SK-N-SH treated with all-trans-retinoic acid at 6 μM for 48 hours (cell line): ENCODE data around the gene TMEM167A.
A peak's percentile ranks its signal among the peaks of the same experiment; 100 is the strongest.

Experiments used
- ATAC-seq: fragments of 200-7000 bp; cut with Tn5 transposase; 3 replicates; pipeline ENCODE4 v1.9.1; 2020; ENCODE audit warnings: mild to moderate bottlenecking, moderate library complexity
- BACH2 ChIP-seq: fragments of 250-450 bp; sonication (Bioruptor Pico); IDR thresholded peaks from 2 replicates; pipeline ENCODE4 v1.9.0; 2021; ENCODE audit warnings: mild to moderate bottlenecking, borderline replicate concordance
- CSDC2 ChIP-seq: fragments of 250-450 bp; sonication (Bioruptor Pico); IDR thresholded peaks from 2 replicates; pipeline ENCODE4 v1.5.0; 2020; ENCODE audit warnings: mild to moderate bottlenecking, moderate library complexity
- ESRRG ChIP-seq: fragments of 250-450 bp; sonication (Bioruptor Pico); IDR thresholded peaks from 2 replicates; pipeline ENCODE4 v1.6.1; 2021; ENCODE audit warnings: mild to moderate bottlenecking
- GLIS3 ChIP-seq: fragments of 250-450 bp; sonication (Bioruptor Pico); IDR thresholded peaks from 2 replicates; pipeline ENCODE4 v1.5.0; 2020; ENCODE audit warnings: mild to moderate bottlenecking, moderate library complexity
- ISL1 ChIP-seq: fragments of 250-450 bp; sonication (Bioruptor Pico); IDR thresholded peaks from 2 replicates; pipeline ENCODE4 v2.1.2; 2022; ENCODE audit warnings: mild to moderate bottlenecking, moderate library complexity
- OSR1 ChIP-seq: fragments of 250-450 bp; sonication (Bioruptor Pico); IDR thresholded peaks from 2 replicates; pipeline ENCODE4 v1.8.0; 2022; ENCODE audit warnings: moderate library complexity, mild to moderate bottlenecking, inconsistent platforms
- PPARA ChIP-seq: fragments of 250-450 bp; sonication (Bioruptor Pico); IDR thresholded peaks from 2 replicates; pipeline ENCODE4 v1.5.0; 2020; ENCODE audit warnings: mild to moderate bottlenecking, borderline replicate concordance
- RARB ChIP-seq: fragments of 250-450 bp; sonication (Bioruptor Pico); IDR thresholded peaks from 2 replicates; pipeline ENCODE4 v1.8.0; 2021; ENCODE audit warnings: mild to moderate bottlenecking, moderate library complexity
- SNAI2 ChIP-seq: fragments of 250-450 bp; sonication (Bioruptor Pico); IDR thresholded peaks from 2 replicates; pipeline ENCODE4 v1.5.0; 2020; ENCODE audit warnings: mild to moderate bottlenecking, moderate library complexity
- TCF4 ChIP-seq: fragments of 250-450 bp; sonication (Bioruptor Pico); IDR thresholded peaks from 2 replicates; pipeline ENCODE4 v1.8.0; 2021; ENCODE audit warnings: mild to moderate bottlenecking, moderate library complexity, borderline replicate concordance
- TOX ChIP-seq: fragments of 250-450 bp; sonication (Bioruptor Pico); IDR thresholded peaks from 2 replicates; pipeline ENCODE4 v1.8.0; 2021; ENCODE audit warnings: mild to moderate bottlenecking, moderate library complexity, borderline replicate concordance
- ZC3H10 ChIP-seq: fragments of 250-450 bp; sonication (Bioruptor Pico); IDR thresholded peaks from 2 replicates; pipeline ENCODE4 v1.5.1; 2021; ENCODE audit warnings: mild to moderate bottlenecking, moderate library complexity
- ZFP3 ChIP-seq: fragments of 250-450 bp; sonication (Bioruptor Pico); IDR thresholded peaks from 2 replicates; pipeline ENCODE4 v1.5.0; 2020; ENCODE audit warnings: mild to moderate bottlenecking, moderate library complexity
- ZFP30 ChIP-seq: fragments of 450-650 bp; formaldehyde crosslinking; IDR thresholded peaks from 2 replicates; pipeline ENCODE4 v1.5.0; 2022; ENCODE audit warnings: mild to moderate bottlenecking, moderate library complexity
- ZNF565 ChIP-seq: fragments of 450-650 bp; formaldehyde crosslinking; conservative IDR thresholded peaks from 2 replicates; pipeline ENCODE4 v1.5.0; 2020; ENCODE audit warnings: low read depth, mild to moderate bottlenecking, moderate library complexity
- ZNF70 ChIP-seq: fragments of 450-650 bp; formaldehyde crosslinking; IDR thresholded peaks from 2 replicates; pipeline ENCODE4 v1.5.0; 2020; ENCODE audit warnings: mild to moderate bottlenecking, moderate library complexity
- ZNF8 ChIP-seq: fragments of 450-650 bp; formaldehyde crosslinking; IDR thresholded peaks from 2 replicates; pipeline ENCODE4 v1.5.0; 2020; ENCODE audit warnings: mild to moderate bottlenecking, moderate library complexity
- TF ChIP-seq, protein P1 (sequence below): fragments of 250-450 bp; sonication (Bioruptor Pico); IDR thresholded peaks from 2 replicates; pipeline ENCODE4 v1.5.1; 2021; ENCODE audit warnings: mild to moderate bottlenecking, moderate library complexity
- TF ChIP-seq, protein P2 (sequence below): fragments of 250-450 bp; sonication (Bioruptor Pico); IDR thresholded peaks from 2 replicates; pipeline ENCODE4 v1.8.0; 2021; ENCODE audit warnings: low read depth, mild to moderate bottlenecking, moderate library complexity, borderline replicate concordance
- TF ChIP-seq, protein P3 (sequence below): fragments of 250-450 bp; sonication (Bioruptor Pico); IDR thresholded peaks from 2 replicates; pipeline ENCODE4 v1.5.1; 2020; ENCODE audit warnings: low read depth, mild to moderate bottlenecking, moderate library complexity
- TF ChIP-seq, protein P4 (sequence below): fragments of 250-450 bp; sonication (Bioruptor Pico); IDR thresholded peaks from 2 replicates; pipeline ENCODE4 v1.5.0; 2020; ENCODE audit warnings: mild to moderate bottlenecking, moderate library complexity
- TF ChIP-seq, protein P5 (sequence below): fragments of 250-450 bp; sonication (Bioruptor Pico); IDR thresholded peaks from 2 replicates; pipeline ENCODE4 v1.8.0; 2020; ENCODE audit warnings: mild to moderate bottlenecking, moderate library complexity, borderline replicate concordance

TMEM167A gene

DNA sequence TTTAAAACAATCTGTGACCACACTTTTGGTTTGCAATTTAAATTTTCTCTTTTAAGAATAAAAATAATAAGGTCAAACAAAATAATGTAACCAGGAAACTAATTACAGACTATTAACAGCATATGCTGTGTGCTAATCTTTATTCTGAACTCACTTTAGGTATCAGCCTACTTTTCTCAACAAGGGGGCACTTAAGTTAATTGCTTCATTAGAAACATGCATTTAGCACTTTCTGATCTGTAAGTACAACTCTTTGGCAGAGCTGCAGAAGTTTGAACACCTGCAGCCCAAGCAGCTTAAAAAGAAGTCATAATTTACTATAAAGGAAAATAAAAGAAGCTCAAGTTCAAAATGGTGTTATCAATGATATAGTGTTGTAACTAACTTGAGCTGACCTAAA, 21.8 kb upstream of the TMEM167A start:
- no peak for TF ChIP-seq TCF4 (CRISPR knock-in tag)
- TF ChIP-seq, protein P1, sequence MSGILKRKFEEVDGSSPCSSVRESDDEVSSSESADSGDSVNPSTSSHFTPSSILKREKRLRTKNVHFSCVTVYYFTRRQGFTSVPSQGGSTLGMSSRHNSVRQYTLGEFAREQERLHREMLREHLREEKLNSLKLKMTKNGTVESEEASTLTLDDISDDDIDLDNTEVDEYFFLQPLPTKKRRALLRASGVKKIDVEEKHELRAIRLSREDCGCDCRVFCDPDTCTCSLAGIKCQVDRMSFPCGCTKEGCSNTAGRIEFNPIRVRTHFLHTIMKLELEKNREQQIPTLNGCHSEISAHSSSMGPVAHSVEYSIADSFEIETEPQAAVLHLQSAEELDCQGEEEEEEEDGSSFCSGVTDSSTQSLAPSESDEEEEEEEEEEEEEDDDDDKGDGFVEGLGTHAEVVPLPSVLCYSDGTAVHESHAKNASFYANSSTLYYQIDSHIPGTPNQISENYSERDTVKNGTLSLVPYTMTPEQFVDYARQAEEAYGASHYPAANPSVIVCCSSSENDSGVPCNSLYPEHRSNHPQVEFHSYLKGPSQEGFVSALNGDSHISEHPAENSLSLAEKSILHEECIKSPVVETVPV (CRISPR knock-in tag), result no peak
- TF ChIP-seq, protein P2, sequence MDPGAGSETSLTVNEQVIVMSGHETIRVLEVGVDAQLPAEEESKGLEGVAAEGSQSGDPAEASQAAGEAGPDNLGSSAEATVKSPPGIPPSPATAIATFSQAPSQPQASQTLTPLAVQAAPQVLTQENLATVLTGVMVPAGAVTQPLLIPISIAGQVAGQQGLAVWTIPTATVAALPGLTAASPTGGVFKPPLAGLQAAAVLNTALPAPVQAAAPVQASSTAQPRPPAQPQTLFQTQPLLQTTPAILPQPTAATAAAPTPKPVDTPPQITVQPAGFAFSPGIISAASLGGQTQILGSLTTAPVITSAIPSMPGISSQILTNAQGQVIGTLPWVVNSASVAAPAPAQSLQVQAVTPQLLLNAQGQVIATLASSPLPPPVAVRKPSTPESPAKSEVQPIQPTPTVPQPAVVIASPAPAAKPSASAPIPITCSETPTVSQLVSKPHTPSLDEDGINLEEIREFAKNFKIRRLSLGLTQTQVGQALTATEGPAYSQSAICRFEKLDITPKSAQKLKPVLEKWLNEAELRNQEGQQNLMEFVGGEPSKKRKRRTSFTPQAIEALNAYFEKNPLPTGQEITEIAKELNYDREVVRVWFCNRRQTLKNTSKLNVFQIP, result no peak
- no peak for TF ChIP-seq CSDC2 (CRISPR knock-in tag)
- TF ChIP-seq, protein P3, sequence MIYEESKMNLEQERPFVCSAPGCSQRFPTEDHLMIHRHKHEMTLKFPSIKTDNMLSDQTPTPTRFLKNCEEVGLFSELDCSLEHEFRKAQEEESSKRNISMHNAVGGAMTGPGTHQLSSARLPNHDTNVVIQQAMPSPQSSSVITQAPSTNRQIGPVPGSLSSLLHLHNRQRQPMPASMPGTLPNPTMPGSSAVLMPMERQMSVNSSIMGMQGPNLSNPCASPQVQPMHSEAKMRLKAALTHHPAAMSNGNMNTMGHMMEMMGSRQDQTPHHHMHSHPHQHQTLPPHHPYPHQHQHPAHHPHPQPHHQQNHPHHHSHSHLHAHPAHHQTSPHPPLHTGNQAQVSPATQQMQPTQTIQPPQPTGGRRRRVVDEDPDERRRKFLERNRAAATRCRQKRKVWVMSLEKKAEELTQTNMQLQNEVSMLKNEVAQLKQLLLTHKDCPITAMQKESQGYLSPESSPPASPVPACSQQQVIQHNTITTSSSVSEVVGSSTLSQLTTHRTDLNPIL (CRISPR knock-in tag), result no peak
- no peak for TF ChIP-seq ESRRG (CRISPR knock-in tag)
- no peak for TF ChIP-seq GLIS3
- TF ChIP-seq TOX (CRISPR knock-in tag), result no peak
- no peak for TF ChIP-seq ZFP3 (CRISPR knock-in tag)
- TF ChIP-seq BACH2, result no peak
- TF ChIP-seq ZC3H10, result no peak
- TF ChIP-seq PPARA (CRISPR knock-in tag), result no peak
- no peak for TF ChIP-seq ZNF8 (CRISPR knock-in tag)
- TF ChIP-seq, protein P4, sequence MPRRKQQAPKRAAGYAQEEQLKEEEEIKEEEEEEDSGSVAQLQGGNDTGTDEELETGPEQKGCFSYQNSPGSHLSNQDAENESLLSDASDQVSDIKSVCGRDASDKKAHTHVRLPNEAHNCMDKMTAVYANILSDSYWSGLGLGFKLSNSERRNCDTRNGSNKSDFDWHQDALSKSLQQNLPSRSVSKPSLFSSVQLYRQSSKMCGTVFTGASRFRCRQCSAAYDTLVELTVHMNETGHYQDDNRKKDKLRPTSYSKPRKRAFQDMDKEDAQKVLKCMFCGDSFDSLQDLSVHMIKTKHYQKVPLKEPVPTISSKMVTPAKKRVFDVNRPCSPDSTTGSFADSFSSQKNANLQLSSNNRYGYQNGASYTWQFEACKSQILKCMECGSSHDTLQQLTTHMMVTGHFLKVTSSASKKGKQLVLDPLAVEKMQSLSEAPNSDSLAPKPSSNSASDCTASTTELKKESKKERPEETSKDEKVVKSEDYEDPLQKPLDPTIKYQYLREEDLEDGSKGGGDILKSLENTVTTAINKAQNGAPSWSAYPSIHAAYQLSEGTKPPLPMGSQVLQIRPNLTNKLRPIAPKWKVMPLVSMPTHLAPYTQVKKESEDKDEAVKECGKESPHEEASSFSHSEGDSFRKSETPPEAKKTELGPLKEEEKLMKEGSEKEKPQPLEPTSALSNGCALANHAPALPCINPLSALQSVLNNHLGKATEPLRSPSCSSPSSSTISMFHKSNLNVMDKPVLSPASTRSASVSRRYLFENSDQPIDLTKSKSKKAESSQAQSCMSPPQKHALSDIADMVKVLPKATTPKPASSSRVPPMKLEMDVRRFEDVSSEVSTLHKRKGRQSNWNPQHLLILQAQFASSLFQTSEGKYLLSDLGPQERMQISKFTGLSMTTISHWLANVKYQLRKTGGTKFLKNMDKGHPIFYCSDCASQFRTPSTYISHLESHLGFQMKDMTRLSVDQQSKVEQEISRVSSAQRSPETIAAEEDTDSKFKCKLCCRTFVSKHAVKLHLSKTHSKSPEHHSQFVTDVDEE, result no peak
- TF ChIP-seq, all 23 proteins: peak for 0
- no peak for ATAC-seq

DNA sequence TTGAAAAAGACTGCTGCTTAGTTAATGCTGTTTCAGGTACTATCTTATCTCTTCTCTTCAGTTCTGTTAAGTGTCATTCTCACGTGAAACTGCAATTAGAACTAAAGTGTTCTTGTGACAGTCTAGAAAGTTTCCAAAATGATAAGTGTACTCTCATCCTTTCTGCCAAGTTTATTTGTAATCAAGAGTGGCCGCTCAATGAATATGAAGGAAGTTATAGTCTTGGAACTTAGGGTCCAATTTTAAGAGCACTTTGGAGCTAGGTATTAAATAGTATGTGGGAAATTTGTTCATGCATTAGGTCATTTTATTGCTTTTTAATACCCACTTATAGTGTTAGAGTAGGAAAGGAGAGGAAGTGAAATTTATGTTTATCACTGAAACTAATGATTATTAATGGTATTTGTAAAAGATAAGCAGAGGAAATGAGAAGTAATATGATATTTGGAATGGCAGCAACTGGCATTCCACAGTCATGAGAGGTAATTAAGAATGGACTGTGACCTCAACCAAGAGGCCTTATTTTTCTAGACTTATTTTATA, 20.6 kb upstream of the TMEM167A start:
- peak; percentile 46 for ATAC-seq
- no peak for TF ChIP-seq PPARA (CRISPR knock-in tag)
- TF ChIP-seq ZC3H10, result peak; percentile 83
- TF ChIP-seq, protein P5, sequence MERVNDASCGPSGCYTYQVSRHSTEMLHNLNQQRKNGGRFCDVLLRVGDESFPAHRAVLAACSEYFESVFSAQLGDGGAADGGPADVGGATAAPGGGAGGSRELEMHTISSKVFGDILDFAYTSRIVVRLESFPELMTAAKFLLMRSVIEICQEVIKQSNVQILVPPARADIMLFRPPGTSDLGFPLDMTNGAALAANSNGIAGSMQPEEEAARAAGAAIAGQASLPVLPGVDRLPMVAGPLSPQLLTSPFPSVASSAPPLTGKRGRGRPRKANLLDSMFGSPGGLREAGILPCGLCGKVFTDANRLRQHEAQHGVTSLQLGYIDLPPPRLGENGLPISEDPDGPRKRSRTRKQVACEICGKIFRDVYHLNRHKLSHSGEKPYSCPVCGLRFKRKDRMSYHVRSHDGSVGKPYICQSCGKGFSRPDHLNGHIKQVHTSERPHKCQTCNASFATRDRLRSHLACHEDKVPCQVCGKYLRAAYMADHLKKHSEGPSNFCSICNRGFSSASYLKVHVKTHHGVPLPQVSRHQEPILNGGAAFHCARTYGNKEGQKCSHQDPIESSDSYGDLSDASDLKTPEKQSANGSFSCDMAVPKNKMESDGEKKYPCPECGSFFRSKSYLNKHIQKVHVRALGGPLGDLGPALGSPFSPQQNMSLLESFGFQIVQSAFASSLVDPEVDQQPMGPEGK (CRISPR knock-in tag), result peak; percentile 86
- TF ChIP-seq OSR1 (CRISPR knock-in tag), result no peak
- peak; percentile 98 for TF ChIP-seq ISL1
- no peak for TF ChIP-seq ZNF565 (CRISPR knock-in tag)
- TF ChIP-seq ZFP3 (CRISPR knock-in tag), result no peak
- TF ChIP-seq ZNF8 (CRISPR knock-in tag), result no peak
- TF ChIP-seq GLIS3, result no peak
- TF ChIP-seq, protein P1 (CRISPR knock-in tag), result peak; percentile 92
- TF ChIP-seq ZFP30 (CRISPR knock-in tag), result no peak
- TF ChIP-seq TOX (CRISPR knock-in tag), result peak; percentile 82; the same call in 1 of the 2 replicates
- TF ChIP-seq BACH2, result no peak
- TF ChIP-seq, protein P2, result peak; percentile 91; the same call in 1 of the 2 replicates
- TF ChIP-seq TCF4 (CRISPR knock-in tag), result no peak
- TF ChIP-seq SNAI2 (CRISPR knock-in tag), result peak; percentile 11; the same call in 1 of the 2 replicates
- TF ChIP-seq, protein P4, result no peak
- TF ChIP-seq ESRRG (CRISPR knock-in tag), result peak; percentile 93; the same call in 1 of the 2 replicates
- peak; percentile 53; the same call in 1 of the 2 replicates for TF ChIP-seq RARB
- TF ChIP-seq ZNF70 (CRISPR knock-in tag), result no peak
- TF ChIP-seq CSDC2 (CRISPR knock-in tag), result no peak
